PC-9 (cell line): Measurements from ENCODE around the gene EFHD1.

Experiments used
- EZH2 ChIP-seq: fragments of 200-600 bp; sonication (generic); IDR thresholded peaks from 2 replicates; pipeline ENCODE4 v1.8.0; 2017; ENCODE audit warnings: antibody characterized with exemption, low read depth
- TF ChIP-seq, protein P1 (sequence below): fragments of 200-600 bp; sonication (generic); conservative IDR thresholded peaks from 2 replicates; pipeline ENCODE4 v1.6.1; 2017; ENCODE audit warnings: mixed run types, antibody characterized with exemption, mild to moderate bottlenecking, moderate library complexity

DNA sequence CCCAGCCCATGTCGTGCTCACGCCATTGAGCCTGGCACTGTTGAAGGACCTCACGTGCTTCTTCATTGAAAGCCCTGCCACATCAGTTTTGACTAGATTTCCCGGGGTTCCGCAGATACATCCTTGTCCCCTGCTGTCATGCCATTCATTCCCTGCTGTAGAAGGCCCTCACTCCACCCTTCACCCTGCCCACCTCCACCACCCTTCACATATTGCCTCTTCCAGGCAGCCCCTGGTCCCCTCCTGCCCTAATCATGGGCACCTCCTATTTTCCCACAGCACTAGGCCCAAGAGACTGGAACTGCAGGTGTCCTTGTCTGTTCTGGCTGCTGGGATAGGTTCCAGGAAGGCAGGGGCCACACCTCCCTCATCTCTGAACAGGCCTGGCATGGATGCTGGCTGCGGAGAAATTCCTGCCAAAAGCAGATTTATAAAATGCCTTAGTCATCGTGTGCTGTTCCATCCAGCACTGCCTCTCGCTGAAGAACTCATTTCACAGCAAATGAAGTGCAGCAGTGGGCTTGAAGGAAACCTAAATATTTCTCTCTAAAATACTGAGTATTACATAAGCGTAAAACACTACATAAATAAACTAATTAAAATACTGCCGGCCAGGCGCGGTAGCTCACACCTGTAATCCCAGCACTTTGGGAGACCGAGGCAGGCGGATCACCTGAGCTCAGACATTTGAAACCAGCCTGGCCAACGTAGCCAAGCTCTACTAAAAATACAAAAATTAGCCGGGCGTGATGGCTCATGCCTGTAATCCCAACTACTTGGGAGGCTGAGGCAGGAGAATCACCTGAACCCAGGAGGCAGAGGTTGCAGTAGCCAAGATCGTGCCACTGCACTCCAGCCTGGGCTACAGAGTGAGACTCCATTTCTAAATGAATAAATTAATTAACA, 44.5 kb upstream of the EFHD1 start:
- TF ChIP-seq, protein P1, sequence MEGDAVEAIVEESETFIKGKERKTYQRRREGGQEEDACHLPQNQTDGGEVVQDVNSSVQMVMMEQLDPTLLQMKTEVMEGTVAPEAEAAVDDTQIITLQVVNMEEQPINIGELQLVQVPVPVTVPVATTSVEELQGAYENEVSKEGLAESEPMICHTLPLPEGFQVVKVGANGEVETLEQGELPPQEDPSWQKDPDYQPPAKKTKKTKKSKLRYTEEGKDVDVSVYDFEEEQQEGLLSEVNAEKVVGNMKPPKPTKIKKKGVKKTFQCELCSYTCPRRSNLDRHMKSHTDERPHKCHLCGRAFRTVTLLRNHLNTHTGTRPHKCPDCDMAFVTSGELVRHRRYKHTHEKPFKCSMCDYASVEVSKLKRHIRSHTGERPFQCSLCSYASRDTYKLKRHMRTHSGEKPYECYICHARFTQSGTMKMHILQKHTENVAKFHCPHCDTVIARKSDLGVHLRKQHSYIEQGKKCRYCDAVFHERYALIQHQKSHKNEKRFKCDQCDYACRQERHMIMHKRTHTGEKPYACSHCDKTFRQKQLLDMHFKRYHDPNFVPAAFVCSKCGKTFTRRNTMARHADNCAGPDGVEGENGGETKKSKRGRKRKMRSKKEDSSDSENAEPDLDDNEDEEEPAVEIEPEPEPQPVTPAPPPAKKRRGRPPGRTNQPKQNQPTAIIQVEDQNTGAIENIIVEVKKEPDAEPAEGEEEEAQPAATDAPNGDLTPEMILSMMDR: no peak
- no peak for TF ChIP-seq EZH2
